ENCODE results near the gene CDK16. TPM values are rescaled to one million over a fixed set of nuclear protein-coding genes. Genes with fewer than 3 reads are reported as not detected.

CDK16 gene
- total and polyA plus RNA-seq, 9 of the 15 experiments (the other 6 are each of a cell fraction or from before 2014, with no cell fraction given): 3.9 to 104 (median 57.5) TPM

DNA sequence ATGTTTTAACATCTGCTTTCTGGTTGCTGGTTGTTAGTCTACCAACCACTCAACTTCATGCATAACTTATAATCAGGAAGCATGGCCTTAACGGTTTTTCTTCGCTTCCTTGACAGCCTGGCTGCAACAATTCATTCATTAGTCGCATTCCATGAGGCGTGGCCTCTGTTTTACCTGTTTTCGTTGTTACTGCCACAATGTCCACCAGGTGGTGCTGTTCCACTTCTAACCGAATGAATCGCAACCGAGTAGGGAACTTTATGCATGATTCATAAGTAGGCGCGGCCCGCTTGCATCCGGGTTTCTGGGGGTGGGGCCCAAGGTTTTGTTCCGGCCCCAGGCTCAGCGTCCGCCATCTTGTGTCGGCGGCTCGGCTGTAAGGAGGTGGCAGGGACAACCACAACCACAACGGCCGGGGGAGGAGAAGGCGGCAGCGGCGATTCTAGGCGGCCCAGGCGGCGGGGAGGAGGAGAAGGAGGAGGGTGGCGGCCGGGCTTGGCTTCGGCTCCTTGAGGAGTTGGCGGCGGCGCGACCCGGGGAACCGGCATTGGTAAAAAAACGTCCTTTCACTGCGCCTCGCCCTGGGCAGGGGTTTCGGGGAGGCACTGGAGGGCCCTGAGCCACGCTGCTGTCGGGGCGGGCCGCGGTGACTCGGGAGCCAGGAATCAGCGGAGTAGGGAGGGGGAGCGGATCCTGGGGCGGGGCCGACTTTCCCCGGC lies 24.8 kb upstream of the CDK16 start, which contains the start of gene UBA1 (continued):
- no peak for TF ChIP-seq LEF1 (IDR thresholded peaks at IDR 0.05)
- TF ChIP-seq, protein P1, sequence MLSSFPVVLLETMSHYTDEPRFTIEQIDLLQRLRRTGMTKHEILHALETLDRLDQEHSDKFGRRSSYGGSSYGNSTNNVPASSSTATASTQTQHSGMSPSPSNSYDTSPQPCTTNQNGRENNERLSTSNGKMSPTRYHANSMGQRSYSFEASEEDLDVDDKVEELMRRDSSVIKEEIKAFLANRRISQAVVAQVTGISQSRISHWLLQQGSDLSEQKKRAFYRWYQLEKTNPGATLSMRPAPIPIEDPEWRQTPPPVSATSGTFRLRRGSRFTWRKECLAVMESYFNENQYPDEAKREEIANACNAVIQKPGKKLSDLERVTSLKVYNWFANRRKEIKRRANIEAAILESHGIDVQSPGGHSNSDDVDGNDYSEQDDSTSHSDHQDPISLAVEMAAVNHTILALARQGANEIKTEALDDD (IDR thresholded peaks at IDR 0.05): peak; percentile 74
- 0 out of 4 replicates have a peak, but pooled peaks of 1 of the 2 experiments have one; percentile 34 for TF ChIP-seq FOXA3 (CRISPR knock-in tag; conservative IDR thresholded peaks at IDR 0.05 in 1 of 2, IDR thresholded peaks at IDR 0.05 in 1 of 2)
- TF ChIP-seq, protein P2, sequence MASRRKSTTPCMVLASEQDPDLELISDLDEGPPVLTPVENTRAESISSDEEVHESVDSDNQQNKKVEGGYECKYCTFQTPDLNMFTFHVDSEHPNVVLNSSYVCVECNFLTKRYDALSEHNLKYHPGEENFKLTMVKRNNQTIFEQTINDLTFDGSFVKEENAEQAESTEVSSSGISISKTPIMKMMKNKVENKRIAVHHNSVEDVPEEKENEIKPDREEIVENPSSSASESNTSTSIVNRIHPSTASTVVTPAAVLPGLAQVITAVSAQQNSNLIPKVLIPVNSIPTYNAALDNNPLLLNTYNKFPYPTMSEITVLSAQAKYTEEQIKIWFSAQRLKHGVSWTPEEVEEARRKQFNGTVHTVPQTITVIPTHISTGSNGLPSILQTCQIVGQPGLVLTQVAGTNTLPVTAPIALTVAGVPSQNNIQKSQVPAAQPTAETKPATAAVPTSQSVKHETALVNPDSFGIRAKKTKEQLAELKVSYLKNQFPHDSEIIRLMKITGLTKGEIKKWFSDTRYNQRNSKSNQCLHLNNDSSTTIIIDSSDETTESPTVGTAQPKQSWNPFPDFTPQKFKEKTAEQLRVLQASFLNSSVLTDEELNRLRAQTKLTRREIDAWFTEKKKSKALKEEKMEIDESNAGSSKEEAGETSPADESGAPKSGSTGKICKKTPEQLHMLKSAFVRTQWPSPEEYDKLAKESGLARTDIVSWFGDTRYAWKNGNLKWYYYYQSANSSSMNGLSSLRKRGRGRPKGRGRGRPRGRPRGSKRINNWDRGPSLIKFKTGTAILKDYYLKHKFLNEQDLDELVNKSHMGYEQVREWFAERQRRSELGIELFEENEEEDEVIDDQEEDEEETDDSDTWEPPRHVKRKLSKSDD (conservative IDR thresholded peaks at IDR 0.05; ENCODE audit: low read length): 0 out of 2 replicates have a peak, but pooled peaks have one; percentile 21
- TF ChIP-seq GABPB1 (CRISPR knock-in tag; IDR thresholded peaks at IDR 0.05): no peak; the same call in 1 of the 2 replicates
- no peak for TF ChIP-seq DIDO1 (tag; IDR thresholded peaks at IDR 0.05; ENCODE audit: low read depth)
- no peak for TF ChIP-seq ZNF444 (CRISPR knock-in tag; IDR thresholded peaks at IDR 0.05)
- TF ChIP-seq, protein P3, sequence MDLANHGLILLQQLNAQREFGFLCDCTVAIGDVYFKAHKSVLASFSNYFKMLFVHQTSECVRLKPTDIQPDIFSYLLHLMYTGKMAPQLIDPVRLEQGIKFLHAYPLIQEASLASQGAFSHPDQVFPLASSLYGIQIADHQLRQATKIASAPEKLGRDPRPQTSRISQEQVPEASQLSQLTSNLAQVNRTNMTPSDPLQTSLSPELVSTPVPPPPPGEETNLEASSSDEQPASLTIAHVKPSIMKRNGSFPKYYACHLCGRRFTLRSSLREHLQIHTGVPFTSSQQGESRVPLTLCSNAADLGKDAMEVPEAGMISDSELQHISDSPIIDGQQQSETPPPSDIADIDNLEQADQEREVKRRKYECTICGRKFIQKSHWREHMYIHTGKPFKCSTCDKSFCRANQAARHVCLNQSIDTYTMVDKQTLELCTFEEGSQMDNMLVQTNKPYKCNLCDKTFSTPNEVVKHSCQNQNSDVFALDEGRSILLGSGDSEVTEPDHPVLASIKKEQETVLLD (IDR thresholded peaks at IDR 0.05): no peak
- TF ChIP-seq, protein P4, sequence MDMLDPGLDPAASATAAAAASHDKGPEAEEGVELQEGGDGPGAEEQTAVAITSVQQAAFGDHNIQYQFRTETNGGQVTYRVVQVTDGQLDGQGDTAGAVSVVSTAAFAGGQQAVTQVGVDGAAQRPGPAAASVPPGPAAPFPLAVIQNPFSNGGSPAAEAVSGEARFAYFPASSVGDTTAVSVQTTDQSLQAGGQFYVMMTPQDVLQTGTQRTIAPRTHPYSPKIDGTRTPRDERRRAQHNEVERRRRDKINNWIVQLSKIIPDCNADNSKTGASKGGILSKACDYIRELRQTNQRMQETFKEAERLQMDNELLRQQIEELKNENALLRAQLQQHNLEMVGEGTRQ (CRISPR knock-in tag; IDR thresholded peaks at IDR 0.05): no peak
- TF ChIP-seq, protein P5, sequence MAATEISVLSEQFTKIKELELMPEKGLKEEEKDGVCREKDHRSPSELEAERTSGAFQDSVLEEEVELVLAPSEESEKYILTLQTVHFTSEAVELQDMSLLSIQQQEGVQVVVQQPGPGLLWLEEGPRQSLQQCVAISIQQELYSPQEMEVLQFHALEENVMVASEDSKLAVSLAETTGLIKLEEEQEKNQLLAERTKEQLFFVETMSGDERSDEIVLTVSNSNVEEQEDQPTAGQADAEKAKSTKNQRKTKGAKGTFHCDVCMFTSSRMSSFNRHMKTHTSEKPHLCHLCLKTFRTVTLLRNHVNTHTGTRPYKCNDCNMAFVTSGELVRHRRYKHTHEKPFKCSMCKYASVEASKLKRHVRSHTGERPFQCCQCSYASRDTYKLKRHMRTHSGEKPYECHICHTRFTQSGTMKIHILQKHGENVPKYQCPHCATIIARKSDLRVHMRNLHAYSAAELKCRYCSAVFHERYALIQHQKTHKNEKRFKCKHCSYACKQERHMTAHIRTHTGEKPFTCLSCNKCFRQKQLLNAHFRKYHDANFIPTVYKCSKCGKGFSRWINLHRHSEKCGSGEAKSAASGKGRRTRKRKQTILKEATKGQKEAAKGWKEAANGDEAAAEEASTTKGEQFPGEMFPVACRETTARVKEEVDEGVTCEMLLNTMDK (IDR thresholded peaks at IDR 0.05; ENCODE audit: borderline replicate concordance, insufficient read depth, low read depth, low read length, poor library complexity, severe bottlenecking): no peak
- TF ChIP-seq U2AF1 (optimal IDR thresholded peaks at IDR 0.05; ENCODE audit: low read depth, low read length): no peak
- TF ChIP-seq EWSR1 (IDR thresholded peaks at IDR 0.05; ENCODE audit: borderline replicate concordance, low read depth, partially characterized antibody): no peak
- TF ChIP-seq HCFC1 (IDR thresholded peaks at IDR 0.05; ENCODE audit: low read depth, low read length): peak; percentile 27; the same call in 1 of the 2 replicates
- peak; percentile 45; the same call in 1 of the 2 replicates for TF ChIP-seq L3MBTL2 (IDR thresholded peaks at IDR 0.05)
- TF ChIP-seq MCM7 (IDR thresholded peaks at IDR 0.05): no peak
